IMR-90 (cell line): ENCODE measurements around the gene FGF2. TPM values are rescaled to one million over a fixed set of nuclear protein-coding genes. Genes with fewer than 3 reads are reported as not detected.

Experiments
- ATAC-seq: fragments of 200-7000 bp; cut with Tn5 transposase; 2 replicates; pipeline ENCODE4 v1.9.1; 2020; ENCODE audit warnings: low read depth, mild to moderate bottlenecking, moderate library complexity
- BruUV-seq: library from RNA; stranded (reverse); fragments of 400-500 nt; replicated peaks from 2 replicates; lab custom pipeline; 2021; lab: Mats Ljungman, UMichigan
- CTCF ChIA-PET: fragments of 300-600 bp; formaldehyde crosslinking; extraction: SDS; loops from one replicate; lab custom pipeline; 2021; ENCODE audit warnings: antibody characterized with exemption; lab: Yijun Ruan, JAX
- POLR2A ChIA-PET: fragments of 300-600 bp; sonication (Branson Sonifier 250); formaldehyde crosslinking; loops from one replicate; lab custom pipeline; 2022; ENCODE audit warnings: antibody characterized with exemption; ENCODE audit not compliant: unreplicated experiment; lab: Charles Lee
- DNase-seq: peaks from one replicate; pipeline ENCODE4 v3.0.0; 2013
- H2AFZ ChIP-seq: replicated peaks from 2 replicates; pipeline ENCODE3; 2013; ENCODE audit warnings: low read length, mild to moderate bottlenecking; ENCODE audit not compliant: poor library complexity
- H2AK5ac ChIP-seq: 2 replicates; pipeline ENCODE4 v1.6.1; 2013; ENCODE audit warnings: low read depth, low read length, inconsistent platforms
- H2AK9ac ChIP-seq: replicated peaks from 2 replicates; pipeline ENCODE3; 2013; ENCODE audit warnings: mild to moderate bottlenecking, low read depth, low read length, moderate library complexity; ENCODE audit not compliant: poor library complexity
- H2BK120ac ChIP-seq: 2 replicates; pipeline ENCODE4 v1.6.1; 2013; ENCODE audit warnings: low read depth, low read length, inconsistent platforms
- H2BK15ac ChIP-seq: 3 replicates; pipeline ENCODE4 v1.6.1; 2013; ENCODE audit warnings: low read depth, low read length, inconsistent platforms
- H2BK20ac ChIP-seq: 2 replicates; pipeline ENCODE4 v1.6.1; 2013; ENCODE audit warnings: low read depth, mild to moderate bottlenecking, inconsistent platforms, low read length, moderate library complexity
- H2BK5ac ChIP-seq: 2 replicates; pipeline ENCODE4 v1.6.1; 2013; ENCODE audit warnings: mild to moderate bottlenecking, low read depth, low read length, inconsistent platforms; ENCODE audit not compliant: poor library complexity, severe bottlenecking
- H3K14ac ChIP-seq: replicated peaks from 2 replicates; pipeline ENCODE4 v1.6.1; 2013; ENCODE audit warnings: low read depth, low read length, inconsistent platforms
- H3K18ac ChIP-seq: 2 replicates; pipeline ENCODE4 v1.6.1; 2013; ENCODE audit warnings: low read depth, low read length, control low read depth
- H3K23ac ChIP-seq: 2 replicates; pipeline ENCODE4 v1.6.1; 2013; ENCODE audit warnings: low read depth, low read length, inconsistent platforms
- H3K27ac ChIP-seq: 2 replicates; pipeline ENCODE4 v1.5.1; 2013; ENCODE audit warnings: mild to moderate bottlenecking, control low read depth, low read length; ENCODE audit not compliant: insufficient read depth
- H3K27me3 ChIP-seq: 2 replicates; pipeline ENCODE4 v1.6.1; 2013; ENCODE audit warnings: low read length; ENCODE audit not compliant: control insufficient read depth, insufficient read depth
- H3K36me3 ChIP-seq: 2 replicates; pipeline ENCODE4 v1.6.1; 2013; ENCODE audit warnings: low read length, mixed read lengths; ENCODE audit not compliant: control insufficient read depth, insufficient read depth
- H3K4ac ChIP-seq: 2 replicates; pipeline ENCODE4 v1.6.1; 2013; ENCODE audit warnings: low read depth, low read length, inconsistent platforms
- H3K4me1 ChIP-seq: 2 replicates; pipeline ENCODE4 v1.6.1; 2013; ENCODE audit warnings: low read length, mixed read lengths; ENCODE audit not compliant: control insufficient read depth, insufficient read depth
- H3K4me2 ChIP-seq: 2 replicates; pipeline ENCODE4 v1.6.1; 2013; ENCODE audit warnings: low read depth, mild to moderate bottlenecking, control low read depth, low read length, moderate library complexity
- H3K4me3 ChIP-seq: 2 replicates; pipeline ENCODE4 v1.5.1; 2013; ENCODE audit warnings: low read depth, mild to moderate bottlenecking, control low read depth, low read length, moderate library complexity; ENCODE audit not compliant: insufficient read depth
- H3K56ac ChIP-seq: 2 replicates; pipeline ENCODE4 v1.6.1; 2013; ENCODE audit warnings: low read length, inconsistent platforms; ENCODE audit not compliant: insufficient read depth; ENCODE audit errors: extremely low read depth
- H3K79me1 ChIP-seq, 2 experiments: 2 replicates each; pipeline ENCODE4 v1.6.1; 2013; ENCODE audit warnings: low read length in 2 of 2, inconsistent platforms in 1 of 2, low read depth in 1 of 2
- H3K9ac ChIP-seq: 2 replicates; pipeline ENCODE4 v1.6.1; 2013; ENCODE audit warnings: low read depth, low read length, control low read depth
- H3K9me1 ChIP-seq: 2 replicates; pipeline ENCODE4 v1.6.1; 2013; ENCODE audit warnings: low read length, inconsistent platforms; ENCODE audit not compliant: insufficient read depth
- H3K9me3 ChIP-seq: 2 replicates; pipeline ENCODE4 v1.6.1; 2013; ENCODE audit warnings: low read length; ENCODE audit not compliant: control insufficient read depth, insufficient read depth
- H4K20me1 ChIP-seq: 2 replicates; pipeline ENCODE4 v1.6.1; 2013; ENCODE audit warnings: low read length, inconsistent platforms; ENCODE audit not compliant: insufficient read depth
- H4K5ac ChIP-seq: 2 replicates; pipeline ENCODE4 v1.6.1; 2013; ENCODE audit warnings: mild to moderate bottlenecking, low read depth, low read length, control low read depth
- H4K8ac ChIP-seq, 2 experiments: 2 replicates each; pipeline ENCODE4 v1.6.1; 2013; ENCODE audit warnings: low read depth in 2 of 2, low read length in 2 of 2, control low read depth in 1 of 2, inconsistent platforms in 1 of 2
- H4K91ac ChIP-seq: 2 replicates; pipeline ENCODE4 v1.6.1; 2013; ENCODE audit warnings: low read depth, low read length, inconsistent platforms; ENCODE audit not compliant: insufficient read depth
- BHLHE40 ChIP-seq: fragments of 150-350 bp; IDR thresholded peaks from 2 replicates; pipeline ENCODE4 v1.6.1; 2016; ENCODE audit warnings: mild to moderate bottlenecking, low read depth, low read length
- CEBPB ChIP-seq: IDR thresholded peaks from 2 replicates; pipeline ENCODE4 v1.6.1; 2012; ENCODE audit warnings: low read depth, low read length, improper control_type of control experiment
- CHD1 ChIP-seq: IDR thresholded peaks from 2 replicates; pipeline ENCODE4 v1.6.1; 2012; ENCODE audit warnings: low read depth, low read length, improper control_type of control experiment
- CTCF ChIP-seq: conservative IDR thresholded peaks from 2 replicates; pipeline ENCODE4 v1.5.1; 2012; ENCODE audit warnings: mild to moderate bottlenecking, low read depth, low read length, improper control_type of control experiment
- ELK1 ChIP-seq: fragments of 150-350 bp; IDR thresholded peaks from 2 replicates; pipeline ENCODE4 v1.6.1; 2016; ENCODE audit warnings: low read depth, mild to moderate bottlenecking, low read length, moderate library complexity, borderline replicate concordance
- FOS ChIP-seq: fragments of 150-350 bp; IDR thresholded peaks from 2 replicates; pipeline ENCODE4 v1.6.1; 2016; ENCODE audit warnings: low read depth, low read length
- MAFK ChIP-seq: IDR thresholded peaks from 2 replicates; pipeline ENCODE4 v1.6.1; 2012; ENCODE audit warnings: low read depth, low read length, improper control_type of control experiment
- MAZ ChIP-seq: IDR thresholded peaks from 2 replicates; pipeline ENCODE4 v1.6.1; 2012; ENCODE audit warnings: low read depth, mild to moderate bottlenecking, low read length, improper control_type of control experiment, moderate library complexity, borderline replicate concordance
- MXI1 ChIP-seq: IDR thresholded peaks from 2 replicates; pipeline ENCODE4 v1.6.1; 2012; ENCODE audit warnings: low read depth, mild to moderate bottlenecking, low read length, moderate library complexity, borderline replicate concordance
- NFE2L2 ChIP-seq: fragments of 150-350 bp; IDR thresholded peaks from 2 replicates; pipeline ENCODE4 v1.6.1; 2016; ENCODE audit warnings: low read depth, mild to moderate bottlenecking, low read length
- POLR2A ChIP-seq: IDR thresholded peaks from 2 replicates; pipeline ENCODE4 v1.6.1; 2012; ENCODE audit warnings: mild to moderate bottlenecking, low read depth, low read length
- RAD21 ChIP-seq: IDR thresholded peaks from 2 replicates; pipeline ENCODE4 v1.6.1; 2012; ENCODE audit warnings: low read length, improper control_type of control experiment
- RCOR1 ChIP-seq: IDR thresholded peaks from 2 replicates; pipeline ENCODE4 v1.6.1; 2012; ENCODE audit warnings: mild to moderate bottlenecking, low read length, improper control_type of control experiment; ENCODE audit not compliant: insufficient replicate concordance
- RFX5 ChIP-seq: IDR thresholded peaks from 2 replicates; pipeline ENCODE4 v1.8.0; 2012; ENCODE audit warnings: low read depth, mild to moderate bottlenecking, low read length, moderate library complexity
- SMC3 ChIP-seq: fragments of 150-350 bp; IDR thresholded peaks from 2 replicates; pipeline ENCODE4 v1.6.1; 2016; ENCODE audit warnings: low read depth, mild to moderate bottlenecking, antibody characterized with exemption, low read length, moderate library complexity
- USF2 ChIP-seq: fragments of 150-350 bp; IDR thresholded peaks from 2 replicates; pipeline ENCODE4 v1.6.1; 2017; ENCODE audit warnings: mild to moderate bottlenecking, antibody characterized with exemption, low read length, low read depth
- WGBS, 2 experiments: methylation state at CpG; one replicate each; pipeline versions ENCODE4 v1.1.5 to v1.1.7; 2013; ENCODE audit warnings: missing lambda C conversion rate in 2 of 2; ENCODE audit not compliant: insufficient read length in 1 of 2; ENCODE audit errors: extremely low coverage in 2 of 2; 5-methylcytosine and 5-hydroxymethylcytosine counted together
- dilution Hi-C: fragments of 300-500 bp; cut with HindIII; formaldehyde crosslinking; loops from one replicate; pipeline ENCODE4 v1.14.3; 2018; ENCODE audit warnings: low sequenced_read_pairs; ENCODE audit not compliant: unreplicated experiment
- in situ Hi-C: fragments of 300-500 bp; cut with MboI; formaldehyde crosslinking; loops from 3 replicates; pipeline ENCODE4 v1.14.3; 2019; ENCODE audit warnings: low sequenced_read_pairs, inconsistent platforms, mixed read lengths
- intact Hi-C: fragments of 100-400 bp; cut with micrococcal nuclease; formaldehyde crosslinking; loops from 2 replicates; pipeline ENCODE4 v1.10.0; 2022
- polyA plus RNA-seq, 3 experiments: library from polyadenylated mRNA; depleted of rRNA; stranded (reverse); fragments of >200 nt; gene quantifications; 2 replicates each; pipeline ENCODE4 v1.2.3, GENCODE V29; 2012; ENCODE audit warnings: low replicate concordance in 1 of 3
- total RNA-seq: library from RNA; depleted of rRNA; stranded (reverse); fragments of >200 nt; gene quantifications from 2 replicates; pipeline ENCODE4 v1.2.3, GENCODE V29; 2012

Gene FGF2
- total and polyA plus RNA-seq, 2 of the 4 experiments (the other 2 are of a cell fraction): 12.9 to 27.1 TPM

- no peak overlapping the region for H2BK120ac ChIP-seq
- H4K5ac ChIP-seq: no peak overlapping the region
- 0 out of 2 replicates have a peak, but pooled peaks cover 2% of the 10 kb centered on the region for H3K9me1 ChIP-seq
- peaks cover 17% of the 10 kb centered on the region for H3K36me3 ChIP-seq
- TF ChIP-seq RFX5 (no peak), BHLHE40 (no peak), NFE2L2 (no peak), MXI1 (no peak), FOS (no peak), CEBPB (no peak), ELK1 (no peak), MAFK (no peak), CHD1 (no peak), RAD21 (no peak), RCOR1 (no peak), POLR2A (no peak), SMC3 (no peak), USF2 (no peak), MAZ (no peak), CTCF (no peak)
- dilution Hi-C loops (no loop called here), in situ Hi-C loops (no loop called here), intact Hi-C loops (no loop called here)
- H3K9ac ChIP-seq: no peak overlapping the region
- no peaks in the 10 kb centered on the region for H4K20me1 ChIP-seq
- no peak overlapping the region for H2AK9ac ChIP-seq
- no peak overlapping the region for H3K23ac ChIP-seq
- H2AFZ ChIP-seq: no peak overlapping the region
- H2BK5ac ChIP-seq: no peak overlapping the region
- H3K9me3 ChIP-seq: no peaks in the 10 kb centered on the region
- no TSS peak for BruUV-seq
- no peak overlapping the region for H3K27ac ChIP-seq
- no peak overlapping the region for H3K4me2 ChIP-seq
- H3K4ac ChIP-seq: no peak overlapping the region
- H3K14ac ChIP-seq: no peak overlapping the region
- no peak overlapping the region for H3K56ac ChIP-seq
- H3K27me3 ChIP-seq: no peaks in the 10 kb centered on the region
- ChIA-PET POLR2A (no interaction called here), CTCF (no interaction called here)
- H4K8ac ChIP-seq: no peak overlapping the region
- no peak for DNase-seq
- H4K91ac ChIP-seq: no peak overlapping the region
- H3K79me1 ChIP-seq: peaks cover 27 to 59% of the 10 kb centered on the region in 2 experiments
- no peak overlapping the region for H2BK20ac ChIP-seq
- no peak for ATAC-seq
- H2AK5ac ChIP-seq: no peak overlapping the region
- WGBS, 2 experiments: no CpG with 5 or more reads among the region's 2 CpGs
- no peak overlapping the region for H3K18ac ChIP-seq
- H2BK15ac ChIP-seq: no peak overlapping the region
- H3K4me1 ChIP-seq: peaks cover 7% of the 10 kb centered on the region
- H3K4me3 ChIP-seq: no peak overlapping the region
These were observed 63.6 kb downstream of the FGF2 start for GRCh38 chr4:122890147-122890795.
